CMK (cell line): Measurements from ENCODE around the gene DUSP9.
"Not testable (repeated sequence)": the region's sequence is repeated elsewhere in the genome, so short reads cannot be mapped to it uniquely, and the experiment has no call there.

Source experiments
- DNase-seq: peaks from one replicate; pipeline ENCODE4 v3.0.0-alpha.2; 2010; ENCODE audit warnings: low read depth

The DUSP9 gene

DNA sequence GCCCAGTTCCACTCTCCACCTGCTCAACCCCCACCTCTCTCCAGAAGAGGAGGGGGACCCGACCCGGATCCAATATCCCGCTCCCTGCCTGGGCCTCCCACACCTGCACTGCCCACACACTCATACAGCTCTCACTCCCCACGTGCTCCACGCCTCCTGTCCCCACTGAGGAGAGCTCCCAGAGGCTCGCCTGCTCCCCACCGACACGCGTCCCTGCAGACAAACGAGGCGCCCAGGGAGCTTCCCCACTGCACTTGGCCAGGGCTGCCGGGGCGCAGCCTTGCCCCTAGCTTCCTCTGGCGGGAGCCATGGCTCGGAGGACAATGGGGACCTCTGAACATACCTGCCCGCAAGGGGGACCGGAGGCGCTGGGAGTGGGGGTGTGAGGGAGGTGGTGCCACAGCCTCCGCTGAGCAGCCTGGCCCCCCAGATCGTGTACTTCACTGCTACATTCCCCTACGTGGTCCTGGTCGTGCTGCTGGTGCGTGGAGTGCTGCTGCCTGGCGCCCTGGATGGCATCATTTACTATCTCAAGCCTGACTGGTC, 45.7 kb downstream of the DUSP9 start:
- DNase-seq: no peak

DNA sequence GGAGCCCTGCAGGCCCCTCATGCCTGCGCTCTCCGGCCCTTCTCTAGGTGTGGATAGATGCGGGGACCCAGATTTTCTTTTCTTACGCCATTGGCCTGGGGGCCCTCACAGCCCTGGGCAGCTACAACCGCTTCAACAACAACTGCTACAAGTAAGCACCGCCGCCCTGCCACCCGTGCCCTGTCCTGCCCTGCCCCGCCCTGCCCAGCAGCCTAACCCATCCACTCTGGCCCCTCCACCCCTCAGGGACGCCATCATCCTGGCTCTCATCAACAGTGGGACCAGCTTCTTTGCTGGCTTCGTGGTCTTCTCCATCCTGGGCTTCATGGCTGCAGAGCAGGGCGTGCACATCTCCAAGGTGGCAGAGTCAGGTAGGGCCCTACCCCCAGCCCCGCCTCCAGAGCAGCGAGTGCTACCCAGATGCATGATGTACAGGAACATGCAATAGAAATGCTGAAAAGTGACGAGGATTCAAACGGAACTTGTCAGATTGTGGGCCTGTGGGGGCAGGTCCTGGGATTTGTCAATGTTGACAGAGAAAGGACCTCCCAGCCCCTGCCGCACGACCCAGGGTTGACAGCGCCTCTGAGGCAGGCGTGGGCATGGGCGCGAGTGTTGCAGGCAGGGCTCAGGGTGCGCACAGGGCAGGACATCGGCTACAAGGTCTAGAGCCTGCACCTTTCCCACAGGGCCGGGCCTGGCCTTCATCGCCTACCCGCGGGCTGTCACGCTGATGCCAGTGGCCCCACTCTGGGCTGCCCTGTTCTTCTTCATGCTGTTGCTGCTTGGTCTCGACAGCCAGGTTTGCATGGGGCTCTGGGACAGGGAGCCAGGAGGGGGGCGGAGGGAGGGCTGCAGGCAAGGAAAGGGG, 46.4 kb downstream of the DUSP9 start:
- DNase-seq: no peak

DNA sequence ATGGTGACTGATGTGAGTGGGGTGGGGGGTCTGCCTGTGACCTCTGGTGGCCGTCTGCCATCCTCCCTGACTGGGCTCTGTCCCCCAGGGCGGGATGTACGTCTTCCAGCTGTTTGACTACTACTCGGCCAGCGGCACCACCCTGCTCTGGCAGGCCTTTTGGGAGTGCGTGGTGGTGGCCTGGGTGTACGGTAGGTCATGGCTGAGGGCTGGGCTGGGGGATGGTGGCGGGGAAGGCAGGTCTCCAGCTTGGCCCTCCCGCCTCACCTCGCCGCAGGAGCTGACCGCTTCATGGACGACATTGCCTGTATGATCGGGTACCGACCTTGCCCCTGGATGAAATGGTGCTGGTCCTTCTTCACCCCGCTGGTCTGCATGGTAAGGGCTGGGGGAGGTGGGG, 47.3 kb downstream of the DUSP9 start:
- not testable (repeated sequence) for DNase-seq

DNA sequence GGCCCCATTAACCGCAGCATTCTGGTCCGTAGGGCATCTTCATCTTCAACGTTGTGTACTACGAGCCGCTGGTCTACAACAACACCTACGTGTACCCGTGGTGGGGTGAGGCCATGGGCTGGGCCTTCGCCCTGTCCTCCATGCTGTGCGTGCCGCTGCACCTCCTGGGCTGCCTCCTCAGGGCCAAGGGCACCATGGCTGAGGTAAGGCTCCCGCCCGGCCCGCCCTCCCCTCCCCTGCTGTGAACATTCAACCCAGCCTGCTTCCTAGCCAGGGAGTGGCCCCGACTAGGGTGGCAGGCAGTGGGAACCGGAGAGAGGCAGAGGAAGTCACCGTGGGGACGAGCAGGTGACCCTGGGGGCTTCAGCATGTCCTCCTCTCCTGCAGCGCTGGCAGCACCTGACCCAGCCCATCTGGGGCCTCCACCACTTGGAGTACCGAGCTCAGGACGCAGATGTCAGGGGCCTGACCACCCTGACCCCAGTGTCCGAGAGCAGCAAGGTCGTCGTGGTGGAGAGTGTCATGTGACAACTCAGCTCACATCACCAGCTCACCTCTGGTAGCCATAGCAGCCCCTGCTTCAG, 47.8 kb downstream of the DUSP9 start:
- no peak for DNase-seq

DNA sequence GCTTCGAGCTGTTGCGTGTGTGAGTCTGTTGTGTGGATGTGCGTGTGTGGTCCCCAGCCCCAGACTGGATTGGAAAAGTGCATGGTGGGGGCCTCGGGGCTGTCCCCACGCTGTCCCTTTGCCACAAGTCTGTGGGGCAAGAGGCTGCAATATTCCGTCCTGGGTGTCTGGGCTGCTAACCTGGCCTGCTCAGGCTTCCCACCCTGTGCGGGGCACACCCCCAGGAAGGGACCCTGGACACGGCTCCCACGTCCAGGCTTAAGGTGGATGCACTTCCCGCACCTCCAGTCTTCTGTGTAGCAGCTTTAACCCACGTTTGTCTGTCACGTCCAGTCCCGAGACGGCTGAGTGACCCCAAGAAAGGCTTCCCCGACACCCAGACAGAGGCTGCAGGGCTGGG, 49.1 kb downstream of the DUSP9 start:
- no peak for DNase-seq

DNA sequence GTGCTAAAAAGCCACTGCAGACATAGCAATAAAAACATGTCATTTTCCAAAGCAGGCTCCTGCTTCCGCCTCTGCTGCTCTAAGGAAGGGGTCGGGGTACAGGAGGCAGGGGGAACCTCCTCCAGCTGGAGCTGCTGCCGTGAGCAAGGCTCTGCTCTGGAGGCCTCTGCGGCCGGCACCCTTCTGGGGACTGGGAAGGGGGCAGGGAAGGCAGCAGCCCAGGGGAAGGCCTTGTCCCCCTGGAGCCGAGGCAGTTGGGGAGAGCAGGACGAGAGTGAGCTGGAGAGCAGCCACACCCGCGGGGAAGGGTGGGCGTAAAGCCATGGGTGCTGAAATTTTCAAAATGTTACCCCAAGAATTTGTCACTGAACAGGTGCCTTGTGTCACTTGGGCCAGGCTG, 49.5 kb downstream of the DUSP9 start:
- not testable (repeated sequence) for DNase-seq

DNA sequence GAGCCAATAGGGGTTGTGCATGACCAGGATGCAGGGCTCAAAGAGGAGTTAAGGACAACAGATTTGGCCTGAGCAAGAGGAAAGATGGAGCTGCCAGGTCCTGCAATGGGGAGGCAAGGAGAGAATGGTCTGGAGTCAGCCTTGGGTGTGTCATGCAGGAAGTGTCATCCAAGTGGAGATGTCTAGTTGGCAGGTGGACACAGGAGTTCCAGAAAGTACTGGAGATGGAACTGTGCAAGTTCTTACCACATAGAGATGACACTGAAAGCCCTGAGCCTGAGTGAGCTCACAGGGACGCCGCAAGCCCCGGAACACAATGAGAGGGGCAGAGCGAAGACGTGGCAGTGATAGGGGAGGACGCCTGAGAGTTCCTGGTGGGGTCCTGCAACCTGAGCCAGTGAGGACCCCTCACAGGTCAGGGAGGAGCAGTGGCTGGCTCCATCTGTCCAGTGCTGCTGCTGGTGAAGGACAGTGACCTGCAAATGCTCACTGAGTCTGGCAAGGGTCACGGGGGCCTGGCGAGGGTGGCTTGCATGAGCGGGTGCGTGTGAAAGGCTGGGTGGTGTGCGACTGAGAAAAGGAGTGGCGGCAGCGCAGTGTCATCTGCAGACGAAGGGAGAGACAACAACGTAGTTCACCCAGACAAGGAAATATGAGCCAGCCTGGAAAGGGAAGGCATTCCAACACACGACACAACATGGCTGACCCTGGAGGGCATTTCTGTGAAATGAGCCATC, 50.2 kb downstream of the DUSP9 start:
- DNase-seq: not testable (repeated sequence)

DNA sequence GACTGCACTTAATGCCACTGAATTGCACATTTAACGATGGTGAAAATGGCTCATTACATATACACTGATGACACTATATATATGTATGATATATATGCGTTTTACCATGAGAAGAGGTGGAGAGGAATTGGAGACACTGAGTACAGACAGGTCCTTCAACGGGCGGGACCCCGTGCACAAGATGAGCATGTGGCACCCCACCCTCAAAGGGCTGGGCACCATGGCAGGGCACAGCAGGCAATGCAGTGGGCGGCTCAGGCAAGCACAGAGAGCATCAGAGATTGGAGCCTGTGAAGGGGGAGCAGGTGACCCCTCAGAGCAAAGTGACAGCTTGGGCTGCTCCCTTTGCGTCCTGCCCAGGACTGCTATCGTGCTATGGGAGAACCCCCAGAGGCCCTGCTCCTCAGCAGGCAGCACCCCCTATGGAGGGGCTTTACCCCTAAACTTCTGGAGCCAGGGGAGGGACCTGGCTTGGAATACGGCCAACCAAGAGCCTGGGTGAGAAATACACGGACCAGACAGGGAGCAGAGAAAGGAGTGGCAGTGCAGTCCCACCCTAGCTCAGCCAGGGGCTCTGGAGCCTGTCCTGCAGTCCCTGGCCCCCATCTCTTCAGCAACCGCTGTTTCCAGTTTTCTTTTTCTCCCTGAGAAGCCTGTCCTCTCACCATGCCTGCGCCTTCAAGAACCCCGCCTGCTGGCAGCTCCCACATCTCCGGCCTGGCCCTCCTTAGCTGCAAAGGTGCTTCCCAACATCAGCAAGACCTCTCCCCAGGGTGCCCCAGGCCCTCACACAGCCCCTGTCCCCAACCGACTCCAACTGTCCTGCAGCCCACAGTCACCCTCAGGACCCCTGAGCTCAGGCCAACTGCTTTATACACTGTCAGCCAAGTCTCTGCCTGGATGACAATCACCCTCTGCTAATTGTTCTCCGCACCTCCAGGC, 51.2 kb downstream of the DUSP9 start:
- no peak for DNase-seq

DNA sequence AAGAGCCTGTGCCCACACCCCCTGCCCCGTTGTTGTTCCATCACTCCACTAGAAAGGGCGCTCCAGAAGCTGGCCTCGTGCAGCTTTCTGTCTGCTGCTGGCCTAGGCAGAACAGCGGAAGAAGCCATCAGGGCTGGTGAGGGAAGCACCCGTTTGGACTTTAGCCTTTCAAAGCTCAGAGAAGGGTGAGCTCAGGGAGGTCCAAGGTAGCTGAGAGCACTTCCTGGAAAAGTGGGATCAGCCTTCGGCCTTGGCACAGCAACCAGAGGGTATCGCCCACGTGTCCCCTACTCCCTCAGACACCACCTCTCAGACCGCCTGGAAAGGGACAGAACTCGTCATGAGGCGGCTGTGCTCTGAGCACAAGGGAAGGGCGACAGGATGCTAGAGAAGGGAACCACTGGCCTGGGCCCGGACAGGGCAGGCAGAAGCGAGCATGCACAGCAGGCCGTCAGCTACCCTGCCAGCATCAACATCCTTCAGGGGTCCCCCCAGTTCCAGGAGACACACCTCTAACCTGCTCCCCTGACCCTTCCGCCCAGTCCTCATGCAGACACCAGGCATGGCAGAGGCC, 52.3 kb downstream of the DUSP9 start:
- not testable (repeated sequence) for DNase-seq

DNA sequence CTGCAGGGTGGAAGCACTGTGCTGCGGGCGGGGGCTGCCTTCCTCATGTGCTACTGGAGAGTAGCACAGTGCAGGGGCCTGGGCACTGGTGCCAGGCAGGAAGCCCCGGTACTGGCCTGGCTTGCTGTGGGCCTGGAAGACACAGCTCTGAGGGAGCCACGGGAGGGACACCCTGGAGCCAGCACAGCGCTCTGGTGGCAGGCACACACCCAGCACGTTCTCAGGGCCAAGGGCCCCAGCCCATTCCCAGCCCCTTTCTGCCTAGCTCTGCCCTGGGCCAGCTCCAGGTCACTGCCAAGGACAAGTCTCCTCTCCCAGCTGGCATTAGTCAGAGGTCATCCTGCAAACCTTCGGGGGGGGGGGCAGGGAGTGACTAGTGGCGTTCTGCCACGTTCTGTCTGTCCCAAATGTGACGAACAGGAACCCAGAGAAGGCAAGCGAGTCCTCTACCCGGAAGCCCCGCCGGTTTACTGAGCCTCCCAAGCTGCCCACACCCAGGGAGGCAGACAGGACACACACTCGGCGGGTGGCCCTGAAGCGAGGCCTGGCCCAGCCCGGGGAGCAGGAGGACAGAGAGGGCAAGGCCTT, 52.9 kb downstream of the DUSP9 start:
- DNase-seq: not testable (repeated sequence)

DNA sequence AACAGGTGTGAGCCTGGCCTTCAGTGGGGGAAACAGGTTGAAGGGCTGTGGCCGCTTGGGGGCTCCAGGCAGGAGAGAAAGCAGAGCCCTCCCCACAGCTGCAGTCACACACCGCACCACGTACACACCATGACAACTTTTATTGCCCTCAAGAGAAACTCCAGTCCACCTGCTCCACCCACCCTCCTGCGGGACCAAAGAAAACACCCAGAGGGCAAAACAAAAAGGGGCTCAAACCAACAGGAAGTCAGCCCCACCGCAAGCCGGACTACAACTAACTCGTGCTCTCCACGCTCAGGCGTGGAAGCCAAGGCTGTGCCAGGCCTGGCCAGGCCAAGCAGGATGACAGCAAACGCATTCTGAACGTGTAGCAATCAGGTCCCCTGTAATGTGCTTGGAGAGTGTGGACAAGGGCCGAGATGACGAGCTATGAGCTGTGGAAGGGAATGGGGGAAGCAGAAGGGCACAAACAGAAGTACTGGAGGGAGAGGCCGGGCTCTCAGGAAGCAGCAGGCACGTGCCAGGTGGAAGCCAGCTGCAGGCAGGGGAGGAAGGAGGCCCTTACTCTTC, 53.5 kb downstream of the DUSP9 start:
- DNase-seq: no peak
